Embryonic facial prominence (tissue), 1 donor: ENCODE measurements around the gene PEX7.
A peak's percentile ranks its signal among the peaks of the same experiment; 100 is the strongest.
"Not testable (repeated sequence)": the region's sequence is repeated elsewhere in the genome, so short reads cannot be mapped to it uniquely, and the experiment has no call there.

Experiments
- DNase-seq: peaks from one replicate; pipeline ENCODE4 v3.0.0-alpha.2; 2016; ENCODE audit errors: extremely low spot score

PEX7 gene, protein sequence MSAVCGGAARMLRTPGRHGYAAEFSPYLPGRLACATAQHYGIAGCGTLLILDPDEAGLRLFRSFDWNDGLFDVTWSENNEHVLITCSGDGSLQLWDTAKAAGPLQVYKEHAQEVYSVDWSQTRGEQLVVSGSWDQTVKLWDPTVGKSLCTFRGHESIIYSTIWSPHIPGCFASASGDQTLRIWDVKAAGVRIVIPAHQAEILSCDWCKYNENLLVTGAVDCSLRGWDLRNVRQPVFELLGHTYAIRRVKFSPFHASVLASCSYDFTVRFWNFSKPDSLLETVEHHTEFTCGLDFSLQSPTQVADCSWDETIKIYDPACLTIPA

DNA sequence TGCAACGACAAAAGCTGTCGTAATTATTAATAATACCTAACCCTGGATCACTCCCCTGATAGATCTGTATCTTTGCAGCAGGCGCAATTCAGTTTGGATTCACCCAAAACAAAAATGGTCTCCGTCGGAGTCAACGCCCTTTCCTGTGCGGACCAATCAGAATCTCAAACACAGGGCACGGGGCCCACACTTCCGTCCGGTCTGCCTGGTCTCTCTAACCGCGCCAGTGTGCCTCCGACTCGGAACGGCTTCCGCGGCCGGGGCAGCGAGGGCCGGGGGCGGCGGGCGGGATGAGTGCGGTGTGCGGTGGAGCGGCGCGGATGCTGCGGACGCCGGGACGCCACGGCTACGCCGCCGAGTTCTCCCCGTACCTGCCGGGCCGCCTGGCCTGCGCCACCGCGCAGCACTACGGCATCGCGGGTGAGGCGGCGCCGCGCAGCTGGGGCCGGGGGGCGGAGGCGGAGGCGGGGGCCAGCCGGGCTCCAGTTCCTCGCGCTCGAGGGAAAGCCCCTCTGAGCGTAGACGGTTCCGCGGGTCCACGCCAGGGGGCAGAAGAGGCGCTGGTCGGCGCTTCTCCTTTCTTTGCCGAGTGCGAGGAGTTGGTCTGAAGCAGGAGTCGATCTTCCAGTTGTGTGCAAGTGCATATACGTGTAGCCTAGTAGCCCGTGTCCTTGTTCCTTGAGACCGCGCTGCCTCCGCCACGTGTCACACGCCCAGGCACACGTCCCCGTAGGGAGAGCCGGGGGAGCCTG lies at the start of gene PEX7:
PEX7 (plus strand) TSS at position 217 of the 752 bp plus-strand sequence; CDS start at position 291, 74 bp downstream.
- peak; percentile 89 for DNase-seq

DNA sequence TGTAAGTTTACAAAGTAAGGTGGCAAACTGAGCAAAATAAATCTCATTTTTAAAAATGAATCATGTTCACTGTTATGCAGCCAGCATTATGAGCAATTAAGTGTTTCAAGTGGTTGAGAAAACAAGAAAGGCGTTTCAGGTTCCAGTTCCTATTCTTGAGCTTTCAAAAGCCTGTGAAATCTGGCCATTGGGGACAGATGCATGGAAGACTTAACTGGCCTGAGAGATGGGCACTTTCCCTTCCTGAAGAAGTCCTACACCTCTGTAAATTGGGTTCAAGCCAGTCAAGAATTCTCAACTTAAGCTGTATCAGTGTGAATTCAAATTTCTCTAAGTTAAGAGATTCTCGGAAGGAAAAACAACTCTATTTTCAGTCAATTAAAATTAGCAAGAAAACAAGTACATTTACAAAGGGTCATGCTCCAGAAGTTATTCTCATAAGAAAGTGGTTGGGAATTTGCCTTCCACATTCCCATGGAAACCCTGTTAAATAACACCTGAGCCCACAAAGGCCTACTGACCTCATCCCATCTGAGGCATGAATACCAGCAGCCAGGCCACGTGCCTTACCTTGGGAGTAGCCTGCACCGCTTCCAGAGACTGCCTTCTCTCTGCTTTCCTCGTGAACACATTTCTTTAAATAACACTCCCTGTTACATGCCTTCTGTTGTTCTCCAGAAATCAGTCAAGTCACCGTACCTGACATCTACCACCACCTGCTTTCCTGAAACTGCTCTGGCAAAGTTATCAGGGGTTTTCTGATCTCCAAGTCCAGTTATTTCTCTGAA lies 49.5 kb upstream of the PEX7 start:
- DNase-seq = no peak

DNA sequence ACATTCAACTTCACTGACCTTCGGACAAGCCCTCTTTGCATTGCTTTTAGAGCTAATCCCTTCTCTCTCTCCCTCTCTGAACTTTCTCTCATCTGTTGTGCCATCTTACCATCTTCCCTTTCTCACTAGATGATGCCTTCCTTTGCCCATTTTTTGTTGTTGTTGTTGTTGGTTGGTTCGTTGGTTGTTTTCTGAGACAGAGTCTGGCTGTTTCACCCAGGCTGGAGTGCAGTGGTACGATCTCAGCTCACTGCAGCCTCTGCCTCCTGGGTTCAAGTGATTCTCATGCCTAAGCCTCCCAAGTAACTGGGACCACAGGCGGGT lies 49.0 kb upstream of the PEX7 start:
- DNase-seq = no peak

DNA sequence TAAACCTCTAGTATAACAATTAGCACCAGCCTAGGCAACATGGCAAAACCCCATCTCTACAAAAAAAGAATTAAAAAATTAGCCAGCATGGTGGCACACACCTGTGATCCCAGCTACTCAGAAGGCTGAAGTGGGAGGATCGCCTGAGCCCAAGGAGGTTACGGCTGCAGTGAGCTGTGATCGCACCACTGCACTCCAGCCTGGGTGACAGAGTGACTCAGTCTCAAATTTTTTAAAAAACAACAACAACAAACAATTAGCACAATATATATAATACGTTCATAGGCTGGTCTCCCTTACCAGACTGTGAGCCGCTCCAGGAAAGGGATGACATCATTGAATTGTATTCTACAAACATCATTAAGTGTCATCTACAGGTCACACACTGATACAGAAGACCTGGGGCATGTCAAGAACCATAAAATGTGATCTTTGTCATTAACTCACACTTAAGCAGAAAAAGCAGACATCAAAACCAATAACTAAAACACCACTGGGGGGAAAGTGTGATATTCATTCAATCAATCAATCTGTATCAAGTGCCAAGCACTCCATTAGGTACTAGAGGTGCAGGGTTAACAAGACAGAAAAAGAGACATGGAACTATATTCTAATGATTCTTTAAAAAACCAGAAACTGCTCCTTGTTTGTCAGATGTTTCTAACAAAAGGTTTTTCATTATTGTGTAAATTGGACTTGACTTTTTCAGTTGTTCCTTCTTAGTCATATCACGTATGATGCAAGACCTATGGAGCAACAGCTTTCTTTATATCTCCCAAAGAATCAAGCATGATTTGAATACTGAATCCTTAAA lies 48.0 kb upstream of the PEX7 start:
- no peak for DNase-seq

DNA sequence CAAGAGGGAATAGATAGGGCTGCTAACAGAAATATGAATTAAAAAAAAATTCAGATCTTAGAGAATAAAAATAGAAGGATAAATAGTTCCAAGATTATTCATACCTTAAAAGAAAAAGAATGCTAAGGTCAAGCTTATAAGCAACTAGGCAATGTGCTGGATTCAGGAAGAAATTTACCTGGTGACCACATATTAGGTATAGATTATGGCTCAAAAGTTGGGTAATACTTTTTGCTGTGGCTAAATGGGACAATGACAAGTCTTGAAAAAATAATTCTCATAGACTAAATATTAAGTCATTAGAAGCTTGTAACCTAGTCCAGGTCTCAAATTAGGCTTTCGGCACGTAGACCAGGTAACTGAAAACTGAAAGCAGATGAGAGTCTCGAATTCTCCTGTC lies 47.3 kb upstream of the PEX7 start:
- DNase-seq = no peak

DNA sequence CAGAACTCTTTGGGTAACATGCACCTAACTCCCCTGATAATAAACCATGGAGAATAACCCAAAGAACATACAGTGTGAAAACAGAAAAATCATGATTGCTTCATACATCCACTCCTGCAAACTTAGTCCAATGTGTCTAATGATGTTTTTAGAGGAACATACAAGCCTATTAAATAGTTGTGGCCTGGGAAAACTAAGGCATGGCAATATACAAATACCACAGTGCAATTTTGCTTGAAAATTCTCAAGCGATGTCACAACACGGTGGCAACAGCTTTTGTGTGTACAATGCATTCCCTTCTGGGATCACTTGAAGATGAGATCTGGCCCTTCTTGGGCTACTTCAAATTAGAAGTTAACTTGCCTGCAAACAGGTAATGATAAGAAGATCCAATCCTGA lies 46.8 kb upstream of the PEX7 start:
- no peak for DNase-seq

DNA sequence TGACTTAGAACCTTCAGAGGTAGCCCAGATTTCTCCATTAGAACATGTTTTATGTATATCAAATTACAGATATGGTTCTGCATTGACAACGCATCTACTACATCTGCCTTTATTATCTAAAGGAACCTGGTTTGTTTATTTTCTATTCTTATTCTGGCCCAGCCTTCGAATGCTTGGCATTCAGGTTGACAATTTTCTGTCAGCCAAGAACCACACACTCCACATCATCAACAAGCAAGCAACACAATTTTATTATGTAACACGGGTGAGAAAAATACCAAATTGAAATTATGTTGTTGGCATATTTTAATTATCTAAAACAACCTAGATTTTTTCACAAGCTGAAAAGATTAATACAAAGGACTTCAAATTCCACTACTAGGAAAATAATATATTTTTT lies 44.7 kb upstream of the PEX7 start:
- no peak for DNase-seq

DNA sequence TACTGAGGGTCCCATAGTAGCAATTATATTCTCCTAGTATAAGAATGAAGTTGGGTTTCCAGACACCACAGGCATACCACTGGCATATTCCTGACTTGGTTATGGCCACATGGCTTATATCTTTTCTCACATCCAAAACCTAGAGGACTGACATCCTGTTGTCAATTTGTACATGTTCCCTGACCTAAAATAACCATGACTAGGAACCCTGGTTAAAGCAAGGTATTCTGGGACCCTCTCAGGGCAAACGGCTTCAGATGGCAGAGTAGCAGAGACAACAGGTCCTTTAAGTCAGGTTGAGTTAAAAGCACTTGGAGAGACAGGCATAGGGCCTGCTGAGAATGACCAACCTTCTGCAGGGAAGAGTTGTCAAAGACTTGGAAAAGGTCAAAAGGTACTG lies 42.7 kb upstream of the PEX7 start:
- no peak for DNase-seq

DNA sequence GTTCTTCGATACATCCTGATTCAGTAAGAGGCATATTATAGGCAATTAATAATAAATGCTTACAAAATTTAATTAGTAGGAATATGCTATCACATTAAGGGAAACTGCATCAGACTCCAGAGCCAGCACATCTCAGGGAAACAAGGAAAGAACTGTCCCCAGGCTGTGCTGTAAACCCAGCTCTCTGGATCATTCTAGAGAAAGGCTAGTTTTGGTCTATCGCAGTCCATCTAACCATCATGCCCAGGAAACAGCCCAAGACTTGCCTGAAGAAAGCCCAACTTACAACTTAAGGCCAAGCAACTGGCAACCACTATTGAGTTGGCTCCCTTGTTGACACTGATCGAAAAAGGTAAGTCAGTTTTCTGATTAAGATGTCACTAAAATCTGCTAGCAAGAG lies 41.4 kb upstream of the PEX7 start:
- DNase-seq = no peak

DNA sequence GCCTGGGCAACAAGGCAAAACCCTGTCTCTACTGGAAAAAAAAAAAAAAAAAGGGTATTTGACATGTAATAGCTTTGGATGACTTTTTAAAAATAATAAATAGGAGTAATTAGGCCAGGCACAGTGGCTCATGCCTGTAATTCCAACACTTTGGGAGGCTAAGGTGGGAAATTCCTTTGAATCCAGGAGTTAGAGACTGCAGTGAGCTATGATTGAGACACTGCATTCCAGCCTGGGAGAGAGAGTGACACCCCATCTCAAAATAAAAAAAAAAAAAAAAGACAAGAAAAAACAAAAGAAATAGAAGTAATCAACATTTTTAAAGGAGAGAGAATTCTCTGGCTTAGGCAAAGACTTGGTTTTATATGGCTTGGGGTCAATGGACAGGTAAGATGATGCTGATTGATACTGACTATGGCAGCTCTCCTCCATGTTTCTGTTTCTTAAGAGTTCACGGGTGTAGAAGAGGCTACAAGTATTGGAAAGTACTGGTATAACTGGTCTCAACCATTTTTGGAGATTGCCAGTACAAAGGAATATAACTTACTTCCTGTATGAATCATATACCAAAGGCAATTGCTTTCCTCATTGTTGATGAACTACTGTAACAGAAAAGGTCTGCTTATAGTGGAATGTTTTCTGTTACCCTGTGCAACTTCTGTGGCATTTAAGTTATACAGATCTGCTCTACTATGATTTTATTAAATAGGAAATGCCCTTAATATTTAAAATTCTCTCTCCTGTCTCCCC lies 40.2 kb upstream of the PEX7 start:
- no peak for DNase-seq

DNA sequence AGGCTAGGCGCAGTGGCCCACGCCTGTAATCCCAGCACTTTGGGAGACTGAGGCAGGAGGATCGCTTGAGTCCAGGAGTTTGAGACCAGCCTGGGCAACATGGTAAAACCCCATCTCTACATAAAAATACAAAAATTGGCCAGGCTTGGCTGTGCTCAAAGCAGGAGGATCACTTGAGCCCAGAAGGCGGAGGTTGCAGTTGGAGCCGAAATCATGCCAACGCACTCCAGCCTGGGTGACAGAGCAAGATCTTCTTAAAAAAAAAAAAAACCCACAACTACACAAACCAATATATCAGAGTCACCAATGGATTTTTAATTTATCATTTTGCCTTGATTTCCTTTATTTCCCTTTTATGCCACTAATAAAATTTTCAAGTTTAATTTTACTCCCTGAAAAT lies 39.4 kb upstream of the PEX7 start:
- no peak for DNase-seq

DNA sequence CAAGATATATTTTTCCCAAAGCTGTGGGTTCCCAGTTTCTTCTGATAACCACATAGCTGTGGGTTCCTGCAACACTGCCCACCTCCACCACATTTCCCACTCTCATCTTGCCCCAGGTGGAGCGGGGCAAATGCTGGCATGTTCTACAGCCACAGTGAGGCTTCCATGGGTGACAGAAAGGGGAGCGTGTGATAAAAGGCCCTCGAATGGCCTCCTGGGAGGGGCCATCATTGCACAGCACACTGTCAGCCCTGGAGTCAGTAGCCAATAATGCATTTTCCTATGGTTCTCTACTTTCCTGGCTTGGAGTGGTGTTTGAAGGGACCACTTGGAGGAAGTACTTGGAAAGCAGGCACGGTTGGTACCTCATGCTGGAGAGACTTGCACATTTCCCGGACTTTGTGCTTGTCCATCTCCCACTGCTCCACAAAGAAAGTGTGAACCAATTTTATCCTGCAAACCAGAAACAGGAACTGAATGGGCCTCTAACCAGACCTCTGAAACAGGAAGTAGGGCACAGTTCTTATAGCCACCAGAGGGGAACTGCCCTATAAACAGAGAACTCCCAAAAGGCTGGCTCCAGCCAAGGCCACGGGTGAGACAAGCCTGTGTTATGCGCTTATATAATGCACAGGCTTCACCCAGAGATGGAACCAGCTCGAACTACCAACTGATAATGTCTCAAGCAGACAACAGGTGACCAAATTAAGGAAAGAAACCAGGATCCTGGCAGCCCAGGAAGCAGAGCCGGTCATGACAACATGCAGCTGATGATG lies 38.7 kb upstream of the PEX7 start:
- no peak for DNase-seq

DNA sequence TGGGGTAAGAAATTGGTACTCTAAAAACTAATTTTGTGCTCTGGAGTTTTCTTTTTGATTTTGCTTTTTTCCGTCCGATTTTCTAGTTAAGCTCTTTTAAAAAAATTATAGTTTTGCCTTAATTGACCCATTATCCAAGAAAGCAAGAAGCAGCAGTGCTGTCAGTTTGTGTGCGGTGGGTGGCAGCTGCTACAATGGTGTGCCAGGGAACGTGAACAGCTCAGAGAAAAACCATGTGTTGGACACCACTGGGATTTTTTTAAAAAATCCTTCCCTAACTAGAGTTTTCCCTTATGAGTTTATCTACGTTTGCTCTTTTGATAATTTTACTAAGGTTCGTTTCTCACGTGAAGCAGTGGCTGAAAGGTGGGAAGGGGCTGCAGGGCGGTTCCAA lies 38.1 kb upstream of the PEX7 start:
- no peak for DNase-seq

DNA sequence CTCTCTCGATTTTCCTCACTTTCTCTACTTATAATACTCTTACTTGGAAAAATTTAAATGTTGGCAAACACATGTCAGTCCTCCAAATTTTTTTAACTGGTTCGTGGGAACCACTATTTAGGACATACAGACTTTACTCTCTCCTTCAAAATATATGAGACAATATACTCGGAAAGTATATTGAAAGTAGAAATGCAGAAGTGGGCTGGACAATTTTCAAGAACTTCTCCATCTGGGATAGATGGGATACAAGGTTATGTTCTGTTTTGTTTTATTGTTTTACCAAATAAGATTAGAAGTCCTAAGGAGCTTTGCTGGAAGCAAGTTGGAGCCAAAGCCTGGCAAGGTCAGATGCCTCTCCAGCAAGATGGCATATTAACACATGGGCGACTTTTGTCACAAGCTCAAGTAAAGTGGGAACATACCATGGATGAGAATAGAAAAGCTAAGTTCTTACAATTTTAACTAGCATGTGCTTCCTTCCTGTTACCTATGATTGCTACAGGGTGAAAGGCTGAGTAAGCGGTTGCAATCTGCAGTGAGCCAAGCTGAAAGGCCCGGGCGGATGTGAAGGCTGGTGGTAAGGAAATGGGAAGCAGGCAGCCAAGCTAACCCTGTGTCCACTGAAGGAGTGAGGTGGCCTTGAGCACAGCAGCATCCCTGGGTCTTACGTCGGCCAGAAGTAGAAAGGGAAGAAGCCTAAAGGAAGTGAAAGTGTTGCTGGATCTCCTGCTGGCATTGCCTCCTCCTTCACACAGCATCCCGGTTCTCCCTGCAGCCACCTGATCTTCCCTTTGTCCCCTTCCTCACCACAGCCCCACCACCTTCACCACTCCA lies 37.3 kb upstream of the PEX7 start:
- no peak for DNase-seq

DNA sequence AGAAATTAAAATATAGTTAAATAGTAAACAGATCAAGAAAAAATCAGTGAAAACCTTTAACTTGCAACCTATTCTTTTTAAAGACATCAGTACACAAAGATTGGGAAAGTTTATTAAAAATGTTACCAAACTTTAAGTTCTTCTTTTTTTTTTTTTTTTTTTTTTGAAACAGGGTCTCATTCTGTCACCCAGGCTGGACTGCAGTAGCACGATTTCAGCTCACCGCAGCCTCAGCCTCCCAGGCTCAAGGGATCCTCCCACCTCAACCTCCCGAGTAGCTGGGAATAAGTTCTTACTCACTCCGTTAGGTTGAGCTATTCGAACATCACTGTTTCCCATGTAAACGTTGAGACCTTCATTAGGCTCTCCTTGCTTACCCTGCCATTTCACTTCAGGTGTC lies 35.7 kb upstream of the PEX7 start:
- DNase-seq = no peak

DNA sequence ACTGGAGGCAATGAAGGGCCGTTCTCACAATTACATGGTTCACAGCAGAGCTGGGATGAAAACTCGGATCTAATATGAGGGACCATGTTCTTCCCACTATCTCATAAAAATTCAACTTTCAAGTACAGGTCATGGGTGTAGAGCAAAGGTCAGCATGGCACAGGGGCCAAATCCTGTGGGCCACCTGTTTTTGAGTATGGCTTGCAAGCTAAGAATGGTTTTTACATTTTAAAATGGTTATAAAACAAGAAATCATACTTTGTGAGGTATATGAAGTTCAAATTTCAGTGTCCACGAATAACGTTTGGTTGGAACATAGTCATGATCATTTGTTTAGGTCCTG lies 34.7 kb upstream of the PEX7 start:
- no peak for DNase-seq

DNA sequence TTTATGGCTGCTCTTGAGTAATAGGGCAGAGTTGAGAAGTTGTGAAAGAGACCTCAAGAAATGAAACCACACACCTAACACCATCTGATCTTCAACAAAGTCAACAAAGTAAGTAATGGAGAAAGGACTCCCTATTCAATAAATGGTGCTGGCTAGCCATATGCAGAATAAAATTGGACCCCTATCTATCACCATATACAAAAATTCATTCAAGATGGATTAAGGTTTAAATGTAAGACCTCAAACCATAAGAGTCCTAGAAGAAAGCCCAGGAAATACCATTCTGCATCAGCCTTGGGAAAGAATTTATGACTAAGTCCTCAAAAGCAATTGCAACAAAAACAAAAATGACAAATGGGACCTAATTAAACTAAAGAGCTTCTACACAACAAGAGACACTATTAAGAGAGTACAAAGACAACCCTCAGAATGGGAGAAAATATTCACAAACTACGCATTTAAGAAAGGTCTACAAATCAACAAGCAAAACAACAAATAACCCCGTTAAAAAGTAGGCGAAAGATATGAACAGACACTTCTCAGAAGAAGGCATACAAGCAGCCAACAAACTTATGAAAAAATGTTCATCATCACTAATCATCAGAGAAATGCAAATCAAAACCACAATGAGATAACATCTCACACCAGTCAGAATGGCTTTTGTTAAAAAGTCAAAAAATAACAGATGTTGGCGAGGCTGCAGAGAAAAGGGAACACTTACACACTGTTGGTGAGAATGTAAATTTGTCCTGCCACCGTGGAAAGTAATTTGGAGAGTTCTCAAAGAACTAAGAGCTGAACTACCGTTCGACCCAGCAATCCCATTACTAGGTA lies 34.1 kb upstream of the PEX7 start:
- no peak for DNase-seq

DNA sequence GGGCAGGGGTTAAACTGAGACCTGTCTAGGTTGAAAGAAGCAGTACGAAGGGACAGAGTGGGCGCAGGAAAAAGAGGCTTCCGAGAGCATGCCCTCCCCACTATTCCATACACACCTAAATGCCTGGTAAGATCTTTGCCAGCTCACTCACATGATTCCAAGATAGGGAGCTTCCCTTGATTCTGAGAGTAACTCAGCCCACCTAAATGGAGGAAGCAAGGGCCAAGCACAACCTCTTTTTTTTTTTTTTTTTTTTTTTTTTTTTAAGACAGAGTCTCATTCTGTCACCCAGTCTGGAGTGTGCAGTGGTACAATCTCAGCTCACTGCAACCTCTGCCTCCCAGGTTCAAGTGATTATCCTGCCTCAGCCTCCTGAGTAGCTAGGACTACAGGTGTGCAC lies 33.0 kb upstream of the PEX7 start:
- not testable (repeated sequence) for DNase-seq
